ENCODE results near the gene PTPRN2. TPM values are rescaled to one million over a fixed set of nuclear protein-coding genes. Genes with fewer than 3 reads are reported as not detected.

Gene PTPRN2
- total RNA-seq, 1 experiment from 2014 or later, result 0.11 TPM

DNA sequence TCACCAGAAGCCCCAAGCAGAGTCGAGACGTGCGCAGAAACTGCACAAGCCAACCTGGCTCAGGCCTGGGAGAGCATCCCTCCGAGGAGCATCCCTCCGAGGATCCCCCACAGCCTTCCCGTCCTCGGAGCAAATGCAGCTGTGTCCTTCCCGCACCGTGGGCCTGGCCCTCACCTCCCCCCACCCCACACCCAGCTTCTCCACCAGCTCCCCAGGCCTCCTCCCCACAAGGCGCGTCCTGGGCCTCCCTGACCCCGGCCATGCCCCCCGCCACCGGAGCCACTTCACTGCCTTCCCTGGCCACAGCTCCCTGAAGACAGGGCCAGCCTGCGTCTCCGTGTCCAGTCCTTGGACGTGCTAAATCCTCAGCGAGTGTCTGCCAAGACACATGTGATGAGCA lies 60.6 kb downstream of the PTPRN2 start:
- Histone ChIP-seq H3K27me3 (replicated peaks; ENCODE audit: insufficient read depth, low read depth, low read length, poor library complexity) (no peaks in the 10 kb centered on the region), H3K27ac (ENCODE audit: low read depth, low read length, poor library complexity, severe bottlenecking) (no peak overlapping the region), H3K9me3 (ENCODE audit: low read depth, low read length, poor library complexity, severe bottlenecking) (peaks cover 10% of the 10 kb centered on the region), H3K4me3 (ENCODE audit: low read depth, low read length, poor library complexity, severe bottlenecking) (no peak overlapping the region), H3K4me1 (ENCODE audit: insufficient read depth, low read length, poor library complexity, severe bottlenecking) (no peaks in the 10 kb centered on the region), H3K36me3 (ENCODE audit: insufficient read depth, low read length, poor library complexity, severe bottlenecking) (no peaks in the 10 kb centered on the region)
- ChIA-PET CTCF (no interaction called here), POLR2A (ENCODE audit: low non-redundant PET) (no interaction called here)
- TF ChIP-seq CTCF (conservative IDR thresholded peaks at IDR 0.05; ENCODE audit: low read depth, low read length) (no peak), EZH2 (IDR thresholded peaks at IDR 0.05; ENCODE audit: borderline replicate concordance, low read depth, low read length, poor library complexity, severe bottlenecking) (no peak)
- intact Hi-C loops (cut with micrococcal nuclease; ENCODE audit: unreplicated experiment), result no loop called here
- no peak for DNase-seq (ENCODE audit: low spot score)
- no TSS peak for BruUV-seq (replicated peaks)

GRCh38 chr7:158526531-158526930 lies 61.1 kb downstream of the PTPRN2 start:
- Histone ChIP-seq H3K36me3 (ENCODE audit: insufficient read depth, low read length, poor library complexity, severe bottlenecking) (no peaks in the 10 kb centered on the region), H3K4me1 (ENCODE audit: insufficient read depth, low read length, poor library complexity, severe bottlenecking) (no peaks in the 10 kb centered on the region), H3K27me3 (replicated peaks; ENCODE audit: insufficient read depth, low read depth, low read length, poor library complexity) (no peaks in the 10 kb centered on the region), H3K27ac (ENCODE audit: low read depth, low read length, poor library complexity, severe bottlenecking) (no peak overlapping the region), H3K4me3 (ENCODE audit: low read depth, low read length, poor library complexity, severe bottlenecking) (no peak overlapping the region), H3K9me3 (ENCODE audit: low read depth, low read length, poor library complexity, severe bottlenecking) (peaks cover 10% of the 10 kb centered on the region)
- no TSS peak for BruUV-seq (replicated peaks)
- TF ChIP-seq CTCF (conservative IDR thresholded peaks at IDR 0.05; ENCODE audit: low read depth, low read length) (no peak), EZH2 (IDR thresholded peaks at IDR 0.05; ENCODE audit: borderline replicate concordance, low read depth, low read length, poor library complexity, severe bottlenecking) (no peak)
- no peak for DNase-seq (ENCODE audit: low spot score)
- POLR2A ChIA-PET (ENCODE audit: low non-redundant PET), result no interaction called here
- intact Hi-C loops (cut with micrococcal nuclease; ENCODE audit: unreplicated experiment), result no loop called here
- CTCF ChIA-PET, result no interaction called here

- ChIA-PET CTCF (no interaction called here), POLR2A (ENCODE audit: low non-redundant PET) (no interaction called here)
- no peak for DNase-seq (ENCODE audit: low spot score)
- H3K4me1 ChIP-seq (ENCODE audit: insufficient read depth, low read length, poor library complexity, severe bottlenecking), result no peaks in the 10 kb centered on the region
- TF ChIP-seq EZH2 (IDR thresholded peaks at IDR 0.05; ENCODE audit: borderline replicate concordance, low read depth, low read length, poor library complexity, severe bottlenecking) (no peak), CTCF (conservative IDR thresholded peaks at IDR 0.05; ENCODE audit: low read depth, low read length) (no peak)
- H3K4me3 ChIP-seq (ENCODE audit: low read depth, low read length, poor library complexity, severe bottlenecking), result no peak overlapping the region
- peaks cover 10% of the 10 kb centered on the region for H3K9me3 ChIP-seq (ENCODE audit: low read depth, low read length, poor library complexity, severe bottlenecking)
- intact Hi-C loops (cut with micrococcal nuclease; ENCODE audit: unreplicated experiment), result no loop called here
- BruUV-seq (replicated peaks), result no TSS peak
- H3K27me3 ChIP-seq (replicated peaks; ENCODE audit: insufficient read depth, low read depth, low read length, poor library complexity), result no peaks in the 10 kb centered on the region
- H3K36me3 ChIP-seq (ENCODE audit: insufficient read depth, low read length, poor library complexity, severe bottlenecking), result no peaks in the 10 kb centered on the region
- H3K27ac ChIP-seq (ENCODE audit: low read depth, low read length, poor library complexity, severe bottlenecking), result no peak overlapping the region
Observed at GRCh38 chr7:158525648-158526484, 61.8 kb downstream of the PTPRN2 start.

Data from A673 (cell line).